Right renal pelvis (tissue), 4 donors: ENCODE measurements around the gene S100A3. TPM values are rescaled to one million over a fixed set of nuclear protein-coding genes. Genes with fewer than 3 reads are reported as not detected.

Experiments
- DNase-seq, 4 donors: peaks; one replicate each; pipeline ENCODE4 v3.0.0-alpha.2; 2013; ENCODE audit warnings: low read depth in 4 of 4, low spot score in 3 of 4, missing footprints in 1 of 4
- polyA plus RNA-seq, 4 donors: library from polyadenylated mRNA; unstranded; fragments of 120-200 nt; gene quantifications; one replicate each; pipeline ENCODE4 v1.2.1, GENCODE V29; 2013; ENCODE audit not compliant: insufficient read length in 4 of 4

The S100A3 gene
- polyA plus RNA-seq, 4 donors: 0.24 to 0.41 (median 0.35) TPM; not detected in 1

- DNase-seq: no peak
Observed at GRCh38 chr1:153550398-153550758, 1.3 kb upstream of the S100A3 start.

GRCh38 chr1:153549741-153550397 lies 811 bp upstream of the S100A3 start:
- DNase-seq: no peak

- no peak for DNase-seq
Observed at GRCh38 chr1:153547560-153548551, 1.2 kb downstream of the S100A3 start.

GRCh38 chr1:153546796-153547559 lies 2.1 kb downstream of the S100A3 start:
- DNase-seq: no peak

- DNase-seq: no peak
Observed at GRCh38 chr1:153546371-153546770, 2.7 kb downstream of the S100A3 start.

- peak in 3 of 4 donors; percentile 77 to 83 (median 81) for DNase-seq
Observed at GRCh38 chr1:153545067-153546055, 3.7 kb downstream of the S100A3 start, which contains the start of gene S100A4. Gene S100A4, minus strand, starts transcription at chr1:153545806. Its CDS starts 1,012 bp downstream, at chr1:153544794.

GRCh38 chr1:153544453-153545066 lies 4.5 kb downstream of the S100A3 start:
- DNase-seq: no peak

GRCh38 chr1:153543736-153544135 lies 5.3 kb downstream of the S100A3 start:
- DNase-seq: no peak

GRCh38 chr1:153542956-153543711 lies 5.9 kb downstream of the S100A3 start:
- no peak for DNase-seq

GRCh38 chr1:153541641-153542590 lies 7.1 kb downstream of the S100A3 start:
- no peak for DNase-seq

GRCh38 chr1:153540394-153541361 lies 8.4 kb downstream of the S100A3 start, which contains the start of gene S100A5:
Gene S100A5, minus strand, starts transcription at chr1:153540934. Its CDS starts 743 bp downstream, at chr1:153540191.
- no peak for DNase-seq

- no peak for DNase-seq
Observed at GRCh38 chr1:153539395-153540093, 9.5 kb downstream of the S100A3 start.

- DNase-seq: no peak
Observed at GRCh38 chr1:153538315-153538821, 10.7 kb downstream of the S100A3 start.

GRCh38 chr1:153537376-153537730 lies 11.7 kb downstream of the S100A3 start:
- no peak for DNase-seq

GRCh38 chr1:153536671-153537375 lies 12.2 kb downstream of the S100A3 start:
- no peak for DNase-seq
